Measurements from ENCODE around the gene NFKBIE.

NFKBIE gene

DNA sequence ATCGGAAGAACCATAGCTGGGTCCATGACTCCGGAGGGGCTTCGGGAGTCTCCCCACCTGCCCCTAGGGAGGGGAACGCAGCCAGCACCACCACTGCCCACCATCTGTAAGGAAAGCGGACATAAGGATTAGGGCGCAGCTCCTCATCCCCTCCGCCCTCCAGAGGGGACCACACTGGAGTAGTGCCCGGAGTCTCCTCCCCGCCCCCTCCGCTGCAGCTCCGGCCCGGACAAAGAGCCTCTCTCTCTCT is 8.7 kb downstream of the NFKBIE start:
- POLR2A ChIA-PET, result interaction anchor here (0.7 to 3.4 kb wide), 3 partner anchors 9 to 84 kb away, joined by 3 to 109 read pairs (median 3); partner anchors contain the start of gene HSP90AB1

DNA sequence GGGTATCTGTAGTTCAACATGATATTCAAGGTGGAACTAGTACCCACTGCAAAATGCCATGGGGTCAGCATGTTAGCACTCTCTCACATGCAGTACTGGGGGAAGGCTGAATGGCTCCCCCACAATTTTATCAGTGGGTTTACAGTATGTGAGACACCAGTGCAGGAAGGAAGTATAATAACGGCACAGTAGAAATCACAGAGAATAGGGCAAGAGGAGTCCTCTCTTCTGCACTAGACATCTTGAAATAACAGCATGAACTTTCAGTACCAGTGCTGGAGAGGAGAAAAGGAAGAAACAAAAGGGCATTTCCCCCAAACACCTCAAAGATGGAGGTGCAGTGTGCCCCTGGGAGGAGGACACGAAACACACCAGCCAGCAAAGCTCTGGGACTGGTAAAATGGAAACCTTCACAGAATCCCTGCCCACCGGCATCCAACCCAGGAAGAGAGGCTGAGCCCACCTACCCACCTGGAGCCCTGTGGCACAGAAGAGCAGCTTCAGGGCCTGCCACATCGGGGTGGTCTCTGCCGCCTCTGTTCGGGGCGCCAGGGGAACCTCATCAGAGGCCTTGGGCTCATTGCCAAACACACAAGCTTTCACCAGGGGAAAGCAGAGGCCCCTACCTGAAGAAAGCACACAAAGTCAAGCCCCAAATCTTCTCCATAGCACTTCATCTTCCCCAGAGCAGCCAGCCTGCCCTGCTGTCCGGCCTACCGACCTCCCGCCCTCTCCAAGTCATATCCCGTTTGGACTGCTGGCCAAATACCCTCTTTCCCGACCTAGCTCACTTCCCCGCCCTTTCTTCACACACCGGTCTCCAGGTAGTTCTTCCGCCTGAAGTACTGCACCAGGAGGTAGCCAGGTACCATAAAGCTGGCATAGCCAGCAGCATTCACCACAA is 9.2 kb downstream of the NFKBIE start:
- CTCF ChIA-PET, result interaction anchor here (0.7 to 7.4 kb wide), 22 partner anchors 9 to 158 kb away, joined by 3 to 73 read pairs (median 4); partner anchors contain the start of genes CAPN11, HSP90AB1 and TMEM151B
- POLR2A ChIA-PET, result interaction anchor here (0.7 to 3.4 kb wide), 3 partner anchors 9 to 83 kb away, joined by 3 to 109 read pairs (median 3); partner anchors contain the start of gene HSP90AB1
- H3K4me3 ChIP-seq (ENCODE audit: low read depth, low read length), result peak overlapping the region; percentile 88
- TF ChIP-seq, protein P1, sequence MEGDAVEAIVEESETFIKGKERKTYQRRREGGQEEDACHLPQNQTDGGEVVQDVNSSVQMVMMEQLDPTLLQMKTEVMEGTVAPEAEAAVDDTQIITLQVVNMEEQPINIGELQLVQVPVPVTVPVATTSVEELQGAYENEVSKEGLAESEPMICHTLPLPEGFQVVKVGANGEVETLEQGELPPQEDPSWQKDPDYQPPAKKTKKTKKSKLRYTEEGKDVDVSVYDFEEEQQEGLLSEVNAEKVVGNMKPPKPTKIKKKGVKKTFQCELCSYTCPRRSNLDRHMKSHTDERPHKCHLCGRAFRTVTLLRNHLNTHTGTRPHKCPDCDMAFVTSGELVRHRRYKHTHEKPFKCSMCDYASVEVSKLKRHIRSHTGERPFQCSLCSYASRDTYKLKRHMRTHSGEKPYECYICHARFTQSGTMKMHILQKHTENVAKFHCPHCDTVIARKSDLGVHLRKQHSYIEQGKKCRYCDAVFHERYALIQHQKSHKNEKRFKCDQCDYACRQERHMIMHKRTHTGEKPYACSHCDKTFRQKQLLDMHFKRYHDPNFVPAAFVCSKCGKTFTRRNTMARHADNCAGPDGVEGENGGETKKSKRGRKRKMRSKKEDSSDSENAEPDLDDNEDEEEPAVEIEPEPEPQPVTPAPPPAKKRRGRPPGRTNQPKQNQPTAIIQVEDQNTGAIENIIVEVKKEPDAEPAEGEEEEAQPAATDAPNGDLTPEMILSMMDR (IDR thresholded peaks at IDR 0.05; ENCODE audit: insufficient read depth, low read length, missing control alignments), result no peak
- no peak for DNase-seq (ENCODE audit: low read depth, low spot score)

More for the DNA sequence above, 8.7 kb downstream of the NFKBIE start:
- CTCF ChIA-PET, result interaction anchor here (0.5 to 7.4 kb wide), 24 partner anchors 10 to 158 kb away, joined by 3 to 73 read pairs (median 4); partner anchors contain the start of genes AARS2, CAPN11, HSP90AB1 and TMEM151B
- peak overlapping the region; percentile 88 for H3K4me3 ChIP-seq (ENCODE audit: low read depth, low read length)
- no peak for DNase-seq (ENCODE audit: low read depth, low spot score)
- TF ChIP-seq, protein P1 (IDR thresholded peaks at IDR 0.05; ENCODE audit: insufficient read depth, low read length, missing control alignments), result no peak

DNA sequence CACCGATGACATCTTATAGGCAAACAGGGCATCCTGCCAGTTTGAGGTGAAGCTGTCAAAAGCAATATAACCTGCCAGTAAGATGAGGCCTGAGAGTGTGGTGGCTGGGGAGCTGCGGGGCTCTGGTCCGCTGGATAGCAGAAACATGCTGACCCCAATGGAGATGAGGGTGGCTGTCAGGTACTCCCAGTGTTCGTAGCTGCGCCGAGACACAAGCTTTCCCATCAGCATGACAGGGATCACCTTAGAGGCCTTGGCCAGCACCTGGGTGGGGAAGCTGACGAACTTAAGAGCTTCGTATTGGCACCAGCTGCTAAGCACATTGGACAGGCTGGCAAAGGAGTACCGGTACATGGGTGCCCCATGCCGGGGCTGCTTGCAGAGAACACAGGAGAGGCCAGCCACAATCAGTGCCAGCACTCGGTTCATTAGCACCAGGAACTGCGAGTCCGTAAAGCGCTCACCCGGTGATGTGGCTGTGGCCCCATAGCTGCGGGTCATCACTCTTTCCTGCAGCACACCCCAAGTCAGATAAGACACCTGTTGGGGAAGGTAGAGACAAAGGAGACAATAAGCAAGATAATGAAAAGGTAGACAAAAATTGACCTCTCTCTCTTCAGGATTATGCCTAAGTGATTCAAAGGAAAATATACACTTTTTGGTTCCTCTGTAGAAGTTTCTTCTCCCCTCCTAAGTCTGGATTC is 10.1 kb downstream of the NFKBIE start:
- peak overlapping the region; percentile 20; the same call in 1 of the 2 replicates for H3K4me3 ChIP-seq (ENCODE audit: low read depth, low read length)

DNA sequence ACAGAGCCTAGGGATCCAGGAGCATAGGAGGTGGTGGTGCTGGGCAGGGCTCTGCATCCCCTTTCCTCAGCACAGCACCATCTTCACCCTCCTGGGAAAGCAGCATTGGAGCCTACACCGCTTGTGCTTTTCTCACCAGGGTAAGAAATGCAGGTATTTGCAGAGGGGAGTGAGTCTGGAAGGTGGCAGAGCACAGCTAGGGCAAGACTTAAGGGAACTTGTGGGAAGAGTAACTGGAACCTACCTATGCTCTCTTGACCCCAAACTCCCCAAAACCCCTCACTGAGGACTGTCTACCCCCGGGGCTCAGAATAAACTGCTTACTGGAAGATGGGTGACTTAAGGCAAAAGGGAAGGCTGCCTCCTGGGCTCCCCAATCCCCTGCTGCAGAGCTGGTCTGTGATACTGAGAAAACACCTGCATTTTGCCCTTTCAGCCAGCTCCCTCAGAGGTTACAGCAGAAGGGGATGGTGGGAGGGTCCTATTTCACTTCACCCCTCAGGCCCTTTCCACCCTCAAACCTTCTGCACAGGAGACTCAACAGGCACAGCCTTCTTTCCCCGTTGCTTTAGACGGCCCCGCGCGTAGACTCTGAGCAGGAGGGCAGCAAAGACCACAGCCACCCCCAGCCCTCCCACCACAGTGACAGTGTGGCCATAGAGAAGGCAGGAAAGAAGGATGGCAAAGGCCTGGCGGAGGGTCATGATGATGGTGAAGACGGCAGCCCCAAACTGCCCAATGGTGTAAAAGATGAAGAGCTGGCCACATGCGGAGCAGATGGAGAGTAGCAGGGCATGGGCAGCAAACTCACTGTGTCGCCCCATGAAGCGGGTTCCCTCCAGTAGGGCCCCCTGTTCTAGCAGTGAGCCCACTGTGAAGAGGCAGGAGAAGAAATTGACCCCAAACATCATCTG is 10.9 kb downstream of the NFKBIE start:
- ChIA-PET CTCF (interaction anchor here (0.8 to 7.4 kb wide), 12 partner anchors 8 to 156 kb away, joined by 3 to 73 read pairs (median 9); partner anchors contain the start of gene TMEM151B), POLR2A (interaction anchor here (0.6 to 3.4 kb wide), 5 partner anchors 7 to 31 kb away, joined by 3 to 109 read pairs (median 3); partner anchors contain the start of genes HSP90AB1 and SLC29A1)
- peak overlapping the region; percentile 8; the same call in 1 of the 2 replicates for H3K4me3 ChIP-seq (ENCODE audit: low read depth, low read length)
- TF ChIP-seq, protein P1 (IDR thresholded peaks at IDR 0.05; ENCODE audit: insufficient read depth, low read length, missing control alignments), result no peak
- DNase-seq (ENCODE audit: low read depth, low spot score), result no peak

More for the DNA sequence above, 10.1 kb downstream of the NFKBIE start:
- CTCF ChIA-PET, result interaction anchor here (0.8 to 7.4 kb wide), 11 partner anchors 8 to 157 kb away, joined by 3 to 73 read pairs (median 13); partner anchors contain the start of genes HSP90AB1 and TMEM151B
- POLR2A ChIA-PET, result interaction anchor here (0.6 to 3.4 kb wide), 4 partner anchors 8 to 32 kb away, joined by 3 to 109 read pairs (median 3); partner anchors contain the start of genes HSP90AB1 and SLC29A1
- no peak for DNase-seq (ENCODE audit: low read depth, low spot score)
- TF ChIP-seq, protein P1 (IDR thresholded peaks at IDR 0.05; ENCODE audit: insufficient read depth, low read length, missing control alignments), result no peak

DNA sequence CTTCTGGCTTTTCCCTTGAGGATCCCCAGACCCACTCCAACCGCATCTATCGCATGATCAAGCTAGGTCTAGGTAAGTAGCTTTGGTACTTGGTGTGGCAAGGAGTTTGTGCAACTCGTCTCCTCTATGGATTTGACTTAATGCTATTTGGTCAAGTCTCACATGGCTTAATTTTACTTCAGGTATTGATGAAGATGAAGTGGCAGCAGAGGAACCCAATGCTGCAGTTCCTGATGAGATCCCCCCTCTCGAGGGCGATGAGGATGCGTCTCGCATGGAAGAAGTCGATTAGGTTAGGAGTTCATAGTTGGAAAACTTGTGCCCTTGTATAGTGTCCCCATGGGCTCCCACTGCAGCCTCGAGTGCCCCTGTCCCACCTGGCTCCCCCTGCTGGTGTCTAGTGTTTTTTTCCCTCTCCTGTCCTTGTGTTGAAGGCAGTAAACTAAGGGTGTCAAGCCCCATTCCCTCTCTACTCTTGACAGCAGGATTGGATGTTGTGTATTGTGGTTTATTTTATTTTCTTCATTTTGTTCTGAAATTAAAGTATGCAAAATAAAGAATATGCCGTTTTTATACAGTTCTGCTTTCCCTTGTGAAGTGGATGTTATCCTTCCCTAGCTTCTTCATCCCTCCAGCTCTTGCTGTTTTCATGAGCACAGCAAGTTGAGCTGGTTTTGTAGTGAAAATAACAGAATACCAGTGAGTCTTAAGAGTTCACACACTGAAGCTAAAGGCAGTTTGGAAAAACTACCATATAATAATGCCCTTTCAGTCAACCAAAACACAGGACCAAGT is 11.8 kb downstream of the NFKBIE start:
- DNase-seq (ENCODE audit: low read depth, low spot score), result no peak
- TF ChIP-seq, protein P1 (IDR thresholded peaks at IDR 0.05; ENCODE audit: insufficient read depth, low read length, missing control alignments), result peak; percentile 49
- ChIA-PET POLR2A (interaction anchor here (0.7 kb wide), 1 partner anchor 8 kb away, joined by 3 read pairs; no protein-coding TSS in a partner anchor), CTCF (interaction anchor here (0.6 to 7.4 kb wide), 9 partner anchors 9 to 108 kb away, joined by 3 to 73 read pairs (median 6); no protein-coding TSS in a partner anchor)
- H3K4me3 ChIP-seq (ENCODE audit: low read depth, low read length), result no peak overlapping the region
